HFF-Myc (cell line): ENCODE measurements around the gene ANAPC16.
"Not testable (repeated sequence)": the region's sequence is repeated elsewhere in the genome, so short reads cannot be mapped to it uniquely, and the experiment has no call there.

ENCODE experiments used
- DNase-seq: peaks from one replicate; pipeline ENCODE4 v3.0.0-alpha.2; 2011; ENCODE audit warnings: low read depth; ENCODE audit errors: extremely low read depth
- H3K4me3 ChIP-seq: replicated peaks from 2 replicates; pipeline ENCODE4 v1.5.1; 2011; ENCODE audit warnings: low read depth, mild to moderate bottlenecking, control low read depth, low read length
- CTCF ChIP-seq: IDR thresholded peaks from 2 replicates; pipeline ENCODE4 v1.5.1; 2012; ENCODE audit warnings: mild to moderate bottlenecking, low read depth, low read length, control low read depth; ENCODE audit errors: missing control alignments

The ANAPC16 gene

GRCh38 chr10:72206511-72207229, 9.1 kb upstream of the ANAPC16 start:
- no peak overlapping the region for H3K4me3 ChIP-seq
- no peak for TF ChIP-seq CTCF
- DNase-seq, result no peak

DNA sequence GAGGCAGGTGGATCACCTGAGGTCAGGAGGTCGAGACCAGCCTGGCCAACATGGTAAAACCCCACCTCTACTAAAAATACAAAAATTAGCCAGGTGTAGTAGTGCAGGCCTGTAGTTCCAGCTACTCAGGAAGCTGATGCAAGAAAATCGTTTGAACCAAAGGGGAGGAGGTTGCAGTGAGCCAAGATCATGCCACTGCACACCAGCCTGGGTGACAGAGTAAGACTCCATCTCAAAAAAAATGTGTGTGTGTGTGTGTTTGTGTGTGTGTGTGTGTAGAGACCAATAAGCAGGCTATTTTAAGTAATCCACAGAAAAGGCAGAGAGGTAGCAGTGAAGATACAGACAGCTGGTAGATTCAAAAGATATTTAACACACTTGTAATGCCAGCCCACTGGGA, 7.3 kb upstream of the ANAPC16 start:
- DNase-seq, result not testable (repeated sequence)

GRCh38 chr10:72211381-72211780, 4.4 kb upstream of the ANAPC16 start:
- H3K4me3 ChIP-seq, DNase-seq: not testable (repeated sequence)

More for the DNA sequence above, 7.3 kb upstream of the ANAPC16 start:
- not testable (repeated sequence) for H3K4me3 ChIP-seq

DNA sequence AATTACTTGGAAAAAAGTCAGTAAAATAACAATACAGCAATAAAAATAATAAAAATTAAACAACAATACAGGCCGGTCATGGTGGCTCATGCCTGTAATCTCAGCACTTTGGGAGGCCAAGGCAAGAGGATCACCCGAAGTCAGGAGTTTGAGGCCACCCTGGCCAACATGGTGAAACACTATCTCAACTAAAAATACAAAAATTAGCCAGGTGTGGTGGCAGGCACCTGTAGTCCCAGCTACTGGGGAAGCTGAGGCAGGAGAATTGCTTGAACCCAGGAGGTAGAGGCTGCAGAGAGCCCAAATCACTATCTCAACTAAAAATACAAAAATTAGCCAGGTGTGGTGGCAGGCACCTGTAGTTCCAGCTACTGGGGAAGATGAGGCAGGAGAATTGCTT, 4.0 kb upstream of the ANAPC16 start:
- not testable (repeated sequence) for H3K4me3 ChIP-seq, DNase-seq

- TF ChIP-seq CTCF, result no peak
- DNase-seq, result no peak
- no peak overlapping the region for H3K4me3 ChIP-seq
Observed at GRCh38 chr10:72218325-72218724, 2.5 kb downstream of the ANAPC16 start.

- TF ChIP-seq CTCF, result no peak
- no peak for DNase-seq
- no peak overlapping the region for H3K4me3 ChIP-seq
Observed at GRCh38 chr10:72218726-72219125, 2.9 kb downstream of the ANAPC16 start.

- no peak overlapping the region for H3K4me3 ChIP-seq
- no peak for TF ChIP-seq CTCF
- DNase-seq, result no peak
Observed at GRCh38 chr10:72219235-72219814, 3.5 kb downstream of the ANAPC16 start.

DNA sequence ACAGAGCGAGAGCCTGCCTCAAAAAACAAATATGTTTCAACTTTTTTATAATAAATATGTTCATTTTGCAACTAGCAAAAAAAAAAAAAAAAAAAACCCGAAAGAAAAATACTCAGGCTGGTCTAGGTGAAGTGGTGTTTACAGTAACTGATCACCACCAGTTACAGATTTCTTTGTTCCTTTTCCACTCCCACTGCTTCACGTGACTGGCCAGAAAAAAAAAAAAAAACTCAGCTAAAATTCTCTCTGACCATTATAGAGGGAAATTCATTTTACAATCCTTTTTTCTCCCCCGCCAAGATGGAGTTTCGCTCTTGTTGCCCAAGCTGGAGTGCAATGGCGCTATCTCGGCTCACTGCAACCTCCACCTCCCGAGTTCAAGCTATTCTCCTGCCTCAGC, 4.8 kb downstream of the ANAPC16 start:
- TF ChIP-seq CTCF, result no peak
- no peak for DNase-seq

More for the DNA sequence above, 4.8 kb downstream of the ANAPC16 start:
- H3K4me3 ChIP-seq, result no peak overlapping the region
